HG03097 (cell line): Measurements from ENCODE around the gene CEP250.
A peak's percentile ranks its signal among the peaks of the same experiment; 100 is the strongest.
"Not testable (repeated sequence)": the region's sequence is repeated elsewhere in the genome, so short reads cannot be mapped to it uniquely, and the experiment has no call there.

ENCODE experiments used
- ATAC-seq: cut with Tn5 transposase; IDR thresholded peaks from one replicate; pipeline ENCODE4 v1.9.1; 2021; ENCODE audit not compliant: unreplicated experiment, low FRiP score

Gene CEP250

DNA sequence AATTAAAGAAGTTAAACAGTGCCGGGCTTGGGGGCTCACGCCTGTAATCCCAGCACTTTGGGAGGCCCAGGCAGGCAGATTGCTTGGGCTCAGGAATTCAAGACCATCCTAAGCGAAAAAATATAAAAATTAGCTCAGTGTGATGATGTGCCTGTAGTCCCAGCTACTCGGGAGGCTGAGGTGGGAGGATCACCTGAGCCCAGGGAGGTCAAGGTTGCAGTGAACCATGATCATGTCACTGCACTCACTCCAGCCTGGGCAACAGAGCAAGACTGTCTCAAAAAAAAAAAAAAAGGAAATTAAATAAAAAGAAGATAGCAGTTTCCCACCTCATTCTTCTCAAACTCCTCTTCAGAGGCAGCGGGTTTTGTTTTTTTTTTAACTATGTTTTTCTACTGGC is 62.4 kb downstream of the CEP250 start:
- ATAC-seq = not testable (repeated sequence)

DNA sequence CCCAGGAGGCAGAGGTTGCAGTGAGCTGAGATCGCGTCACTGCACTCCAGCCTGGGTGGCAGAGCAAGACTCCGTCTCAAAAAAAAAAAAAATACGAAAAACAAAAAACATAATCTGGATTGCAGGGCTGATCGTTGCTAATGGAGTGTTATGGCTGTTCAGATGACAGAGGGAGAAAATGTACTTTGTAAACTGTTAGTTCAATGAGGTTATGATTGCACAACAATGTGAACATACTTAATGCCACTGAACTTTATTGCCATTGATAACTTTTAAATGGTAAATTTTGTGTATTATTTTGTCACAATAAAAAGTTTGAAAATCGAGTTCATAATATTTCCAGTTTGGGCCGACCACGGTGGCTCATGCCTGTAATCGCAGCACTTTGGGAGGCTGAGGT is 63.6 kb downstream of the CEP250 start:
- no peak for ATAC-seq

DNA sequence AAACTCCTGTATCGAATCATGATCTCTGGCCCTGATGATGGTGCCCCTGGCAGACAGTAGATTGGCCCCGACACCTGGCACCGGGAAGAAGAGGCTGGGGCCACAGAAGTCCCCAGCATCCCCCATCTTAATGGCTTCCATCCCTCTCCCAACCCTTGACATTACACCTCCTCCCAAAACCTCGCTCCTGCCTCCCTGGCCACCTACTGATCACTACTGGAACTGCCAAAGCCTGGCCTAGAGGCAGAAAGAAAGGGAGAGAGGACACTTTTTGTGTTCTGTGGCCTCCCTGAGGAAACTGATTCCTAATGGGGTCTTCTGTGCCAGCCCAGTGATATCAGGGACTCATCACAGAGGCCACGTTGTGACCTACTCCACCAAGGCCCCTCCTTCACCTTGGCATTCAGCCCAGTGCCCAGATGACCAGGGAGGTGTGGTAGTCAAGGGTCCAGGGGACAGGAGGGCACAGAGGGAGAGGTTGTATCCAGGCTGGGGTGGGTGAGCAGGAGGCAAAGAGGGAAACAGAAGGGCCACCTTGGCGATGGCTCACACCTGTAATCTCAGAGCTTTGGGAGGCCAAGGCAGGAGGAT is 68.0 kb downstream of the CEP250 start:
- no peak for ATAC-seq

DNA sequence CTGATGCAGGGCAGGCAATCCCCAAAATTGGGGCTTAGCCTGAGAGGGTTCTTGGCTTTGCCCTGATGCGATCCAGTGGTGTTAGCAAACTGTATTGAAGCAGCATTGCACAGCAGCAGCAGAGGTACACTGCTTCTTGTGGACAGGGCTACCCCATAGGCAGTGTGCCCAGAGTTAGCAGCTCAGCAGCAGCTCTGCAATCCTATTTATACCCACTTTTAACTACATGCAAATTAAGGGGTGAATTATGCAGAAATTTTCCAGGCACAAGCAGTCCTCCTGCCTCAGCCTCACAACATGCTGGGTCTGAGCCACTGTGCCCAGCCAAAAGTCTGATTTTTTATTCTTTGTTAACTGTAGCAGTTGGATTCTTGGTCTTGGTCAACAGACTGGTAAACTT is 70.2 kb downstream of the CEP250 start:
- ATAC-seq = no peak

DNA sequence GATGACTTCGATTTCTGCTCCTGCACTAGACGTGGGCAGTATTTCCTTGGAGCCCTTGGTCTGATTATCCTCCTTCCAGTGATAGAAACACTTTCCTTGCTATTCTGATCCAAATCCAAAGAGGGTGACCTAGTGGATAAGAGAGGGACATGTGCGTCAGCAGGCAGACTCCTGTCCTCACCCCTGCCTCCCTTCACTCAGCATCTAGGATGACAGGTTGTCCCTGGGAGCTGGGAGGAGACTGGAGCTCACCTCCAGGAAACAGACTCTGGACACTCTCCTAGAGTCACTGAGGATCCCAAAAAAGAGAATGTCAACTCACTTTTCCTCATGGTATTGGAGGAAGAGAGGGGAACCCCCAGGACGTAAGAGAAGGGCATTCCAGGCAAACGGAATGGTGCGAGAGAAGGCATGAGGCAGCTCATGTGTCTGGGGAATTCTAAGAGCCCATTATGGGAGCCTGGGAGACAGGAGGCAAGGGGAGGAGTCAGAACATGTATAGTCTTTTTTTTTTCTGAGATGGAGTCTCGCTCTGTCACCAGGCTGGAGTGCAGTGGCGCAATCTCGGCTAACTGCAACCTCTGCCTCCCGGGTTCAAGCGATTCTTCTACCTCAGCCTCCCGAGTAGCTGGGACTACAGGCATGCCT is 71.8 kb downstream of the CEP250 start:
- ATAC-seq = no peak

- ATAC-seq = no peak
These were observed 74.2 kb downstream of the CEP250 start, which contains the start of gene C20orf173 for GRCh38 chr20:35529552-35529951. TSS of gene C20orf173 (minus strand) at chr20:35529652. CDS start at chr20:35529373, 279 bp downstream.

DNA sequence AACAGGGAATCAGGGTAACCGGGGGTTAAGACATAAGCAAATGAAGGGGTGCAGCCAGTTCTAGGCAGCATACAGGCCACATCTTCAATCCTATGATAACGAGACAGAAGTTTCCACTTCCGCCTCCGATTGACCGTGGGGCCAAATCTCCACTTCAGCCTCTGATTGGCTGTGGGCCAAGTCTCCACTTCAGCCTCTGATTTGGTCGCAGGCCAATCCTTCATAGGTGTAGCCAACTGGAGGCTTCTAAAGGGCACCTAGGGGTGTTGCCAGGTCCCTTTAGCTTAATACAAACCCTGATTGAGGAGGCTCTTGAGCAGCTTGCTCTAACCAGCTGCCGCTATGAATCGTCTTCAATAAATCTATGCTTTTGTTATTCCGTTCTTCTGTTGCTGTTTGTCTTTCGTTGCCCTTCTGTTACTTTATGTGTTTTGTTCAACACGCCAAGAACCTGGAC is 84.4 kb downstream of the CEP250 start:
- no peak for ATAC-seq

DNA sequence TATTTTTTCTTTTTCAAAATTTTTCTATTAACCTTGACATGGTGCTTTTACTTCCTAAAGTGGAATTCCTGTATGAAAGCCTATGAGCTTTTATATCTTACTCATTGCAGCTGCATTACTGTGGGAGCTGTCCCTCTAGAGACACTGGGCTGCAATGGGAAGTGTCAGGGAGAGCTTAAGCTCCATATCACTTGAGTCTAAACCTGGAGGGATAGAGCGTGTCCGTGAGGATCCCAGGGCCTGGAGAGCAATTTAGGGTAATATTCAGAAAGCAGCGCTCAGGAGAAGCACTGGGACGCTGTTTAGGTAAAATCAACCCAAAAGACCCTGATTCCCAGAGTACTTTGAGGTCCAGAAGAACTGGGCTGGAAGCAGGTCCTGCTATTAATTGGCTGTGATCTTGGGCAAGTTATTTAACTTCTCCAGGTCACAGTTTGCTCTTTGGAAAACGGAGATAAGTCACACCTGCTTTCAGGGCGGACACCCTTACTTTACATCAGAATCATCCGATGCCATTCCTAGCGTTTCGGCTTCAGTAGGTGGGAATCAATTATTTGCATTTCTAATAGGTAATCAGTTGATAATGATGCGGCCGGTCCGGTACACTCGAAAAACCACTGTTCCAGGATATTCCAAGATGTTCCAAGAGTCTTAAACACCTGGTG is 85.9 kb downstream of the CEP250 start:
- no peak for ATAC-seq

DNA sequence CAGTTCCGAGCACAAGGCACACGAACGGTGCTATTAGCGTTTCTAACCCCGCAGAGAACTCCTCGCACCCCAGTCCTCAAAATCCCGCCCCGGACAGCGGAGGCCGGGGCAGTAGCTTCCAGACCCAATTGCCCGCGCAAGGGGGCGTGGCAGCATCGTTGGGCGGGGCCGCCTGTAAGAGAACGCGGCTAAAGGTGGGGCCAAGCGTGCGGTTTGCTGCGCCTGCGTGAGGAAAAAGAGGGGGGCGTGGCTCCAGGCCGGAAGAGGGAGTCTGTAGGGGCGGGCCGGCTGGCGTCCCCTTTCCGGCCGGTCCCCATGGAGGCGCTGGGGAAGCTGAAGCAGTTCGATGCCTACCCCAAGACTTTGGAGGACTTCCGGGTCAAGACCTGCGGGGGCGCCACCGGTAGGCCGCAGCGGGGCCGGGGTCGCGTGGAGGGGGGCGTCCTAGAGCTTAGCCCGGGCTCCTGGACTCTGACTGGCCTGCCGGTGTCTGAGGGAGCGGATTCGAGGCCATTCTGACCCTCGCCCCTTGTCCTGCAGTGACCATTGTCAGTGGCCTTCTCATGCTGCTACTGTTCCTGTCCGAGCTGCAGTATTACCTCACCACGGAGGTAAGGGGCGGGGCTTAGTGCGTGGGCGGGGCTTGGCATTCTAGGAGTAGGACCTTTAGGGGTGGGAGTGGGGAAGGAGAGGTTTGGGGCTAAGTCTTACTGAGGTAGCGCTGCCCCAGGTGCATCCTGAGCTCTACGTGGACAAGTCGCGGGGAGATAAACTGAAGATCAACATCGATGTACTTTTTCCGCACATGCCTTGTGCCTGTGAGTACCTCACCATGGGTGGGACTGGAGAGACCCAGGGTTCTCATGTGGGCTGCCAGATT is 86.6 kb downstream of the CEP250 start, which contains the start of gene ERGIC3:
ERGIC3 (plus strand) TSS at position 296 of the 880 bp plus-strand sequence; CDS start at position 316, 20 bp downstream.
- peak; percentile 66 for ATAC-seq

DNA sequence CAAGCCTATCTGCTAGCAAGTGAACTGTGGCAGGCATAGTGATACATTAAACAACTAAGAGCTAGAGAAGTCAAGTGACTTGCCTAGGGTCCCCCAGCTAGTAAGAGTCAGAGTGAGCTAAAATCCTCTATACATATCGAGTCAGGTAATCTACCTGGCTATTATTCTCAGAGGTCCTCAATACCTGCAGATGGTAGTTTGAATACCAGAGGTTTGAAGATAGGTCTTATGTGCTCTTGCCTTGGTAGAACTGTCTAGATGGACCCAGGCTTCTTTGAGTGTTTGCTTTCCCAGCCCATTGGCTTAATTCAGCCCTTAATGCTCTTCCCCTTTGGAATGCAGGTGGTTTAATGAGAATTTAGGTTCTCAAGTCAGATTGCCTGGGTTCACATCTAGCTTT is 87.6 kb downstream of the CEP250 start:
- ATAC-seq = no peak

GRCh38 chr20:35544436-35544835 is 89.0 kb downstream of the CEP250 start:
- no peak for ATAC-seq

DNA sequence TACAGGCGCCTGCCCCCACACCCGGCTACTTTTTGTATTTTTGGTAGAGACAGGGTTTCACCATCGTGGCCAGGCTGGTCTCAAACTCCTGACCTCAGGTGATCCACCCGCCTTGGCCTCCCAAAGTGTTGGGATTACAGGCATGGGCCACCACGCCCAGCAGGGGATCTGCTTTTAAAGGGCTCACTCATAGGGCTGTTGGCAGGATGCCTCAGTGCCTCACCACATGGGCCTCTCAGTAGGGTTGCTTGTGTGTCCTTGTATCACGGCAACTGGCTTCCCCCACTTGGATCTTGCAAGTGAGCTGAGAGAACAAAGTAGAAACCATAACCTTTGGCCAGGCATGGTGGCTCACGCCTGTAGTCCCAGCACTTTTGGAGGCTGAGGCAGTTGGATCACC is 89.5 kb downstream of the CEP250 start:
- not testable (repeated sequence) for ATAC-seq

DNA sequence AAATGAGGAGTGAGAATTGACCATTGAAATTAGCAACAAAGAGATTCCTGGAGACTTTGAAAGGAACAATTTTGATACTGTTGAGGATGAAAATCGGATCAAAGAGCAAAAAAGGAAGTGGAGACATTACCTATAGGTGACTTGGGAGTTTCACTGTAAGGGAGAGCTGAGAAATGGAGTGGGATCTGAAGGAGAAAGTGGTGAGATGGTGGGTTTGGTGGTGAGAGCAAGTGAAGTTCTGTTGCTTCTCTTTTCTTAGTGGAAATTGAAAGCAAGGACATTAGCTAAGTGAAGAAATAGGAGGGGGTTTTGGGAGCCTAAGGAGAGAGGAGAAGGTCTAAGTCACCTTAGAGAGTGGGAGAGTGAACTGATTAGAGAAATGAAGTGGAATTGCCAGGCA is 90.7 kb downstream of the CEP250 start:
- no peak for ATAC-seq

DNA sequence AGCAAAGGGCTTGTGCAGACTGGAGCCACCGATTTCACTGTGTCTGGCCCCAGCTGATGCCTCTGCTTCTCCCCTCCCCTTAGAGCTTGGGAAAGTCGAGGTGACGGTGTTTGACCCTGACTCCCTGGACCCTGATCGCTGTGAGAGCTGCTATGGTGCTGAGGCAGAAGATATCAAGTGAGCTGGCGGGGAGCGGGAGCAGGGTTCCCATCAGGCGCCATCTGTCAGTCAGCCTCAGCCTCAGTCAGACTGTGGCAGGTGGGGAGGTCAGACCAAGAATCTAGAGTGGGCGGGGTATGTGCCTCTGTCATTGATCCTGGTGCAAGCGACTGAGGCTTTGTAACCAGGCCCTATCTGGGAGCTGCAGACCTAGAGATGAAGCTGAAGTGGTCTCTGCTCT is 91.9 kb downstream of the CEP250 start:
- no peak for ATAC-seq

DNA sequence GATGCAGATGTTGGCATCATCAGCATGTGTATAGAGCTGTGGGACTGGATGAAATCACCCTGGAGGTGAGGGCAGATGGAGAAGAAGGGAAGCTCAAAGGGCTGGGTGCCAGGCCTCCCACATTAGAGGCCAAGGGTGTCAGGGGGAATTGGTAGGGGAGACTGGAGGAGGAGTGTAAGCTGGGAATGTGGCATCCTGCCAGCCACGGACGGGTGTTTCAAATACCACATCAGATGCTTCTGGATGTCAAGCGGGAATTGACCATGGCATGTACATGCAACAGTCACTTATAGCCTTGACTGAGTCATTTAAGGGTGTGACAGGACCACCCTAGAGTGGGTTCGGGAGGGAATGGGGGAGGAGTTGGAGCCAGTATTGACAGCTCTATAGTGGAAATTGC is 96.1 kb downstream of the CEP250 start:
- no peak for ATAC-seq

DNA sequence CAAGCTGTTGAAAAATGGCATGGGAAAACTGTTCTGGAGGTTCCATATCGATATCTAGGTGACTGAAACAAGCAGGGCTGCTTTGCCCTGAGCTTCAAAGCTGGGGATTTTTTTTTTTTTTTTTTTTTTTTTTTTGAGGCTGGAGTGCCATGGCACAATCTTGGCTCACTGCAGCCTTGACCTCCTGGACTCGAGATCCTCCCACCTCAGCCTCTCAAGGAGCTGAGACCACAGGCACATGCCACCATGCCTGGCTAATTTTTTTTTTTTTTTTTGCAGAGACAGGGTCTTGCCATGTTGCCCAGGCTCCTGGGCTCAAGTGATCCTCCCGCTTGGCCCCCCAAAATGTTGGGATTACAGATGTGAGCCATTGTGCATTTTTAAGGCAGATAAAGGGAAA is 97.5 kb downstream of the CEP250 start:
- no peak for ATAC-seq

DNA sequence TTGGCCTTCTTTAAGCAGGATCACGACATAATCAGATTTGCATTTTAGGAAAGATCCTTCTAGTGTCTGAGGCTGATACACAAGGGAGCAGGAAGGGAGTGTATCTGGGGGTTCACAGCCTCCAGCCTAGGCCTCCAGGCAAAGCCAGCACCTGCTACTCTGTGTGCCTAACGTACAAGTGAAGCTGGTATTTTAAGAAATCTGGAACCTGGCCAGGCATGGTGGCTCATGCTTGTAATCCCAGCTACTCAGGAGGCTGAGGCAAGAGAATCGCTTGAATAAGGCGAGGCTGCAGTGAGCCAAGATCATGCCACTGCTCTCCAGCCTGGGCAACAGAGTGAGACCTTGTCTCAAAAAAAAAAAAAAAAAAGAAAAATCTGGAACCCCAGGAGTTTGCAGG is 100.1 kb downstream of the CEP250 start:
- not testable (repeated sequence) for ATAC-seq

GRCh38 chr20:35555951-35556645 is 100.7 kb downstream of the CEP250 start:
- no peak for ATAC-seq

DNA sequence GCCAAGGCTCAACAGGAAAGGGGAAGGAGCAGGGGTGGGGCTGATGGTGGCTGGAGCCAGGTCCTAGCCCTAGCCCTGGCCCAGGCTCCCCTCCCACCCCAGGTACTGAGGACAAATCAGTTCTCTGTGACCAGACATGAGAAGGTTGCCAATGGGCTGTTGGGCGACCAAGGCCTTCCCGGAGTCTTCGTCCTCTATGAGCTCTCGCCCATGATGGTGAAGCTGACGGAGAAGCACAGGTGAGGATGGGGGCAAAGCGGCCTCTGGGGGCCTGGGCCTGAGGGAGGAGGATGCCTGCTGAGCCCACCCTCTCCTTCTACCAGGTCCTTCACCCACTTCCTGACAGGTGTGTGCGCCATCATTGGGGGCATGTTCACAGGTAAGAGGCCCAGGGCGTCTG is 101.5 kb downstream of the CEP250 start:
- no peak for ATAC-seq

- no peak for ATAC-seq
These were observed 103.1 kb downstream of the CEP250 start for GRCh38 chr20:35558451-35558850.
